ENCODE results near the gene ASTE1.
"Not testable (repeated sequence)": the region's sequence is repeated elsewhere in the genome, so short reads cannot be mapped to it uniquely, and the experiment has no call there.

The ASTE1 gene

DNA sequence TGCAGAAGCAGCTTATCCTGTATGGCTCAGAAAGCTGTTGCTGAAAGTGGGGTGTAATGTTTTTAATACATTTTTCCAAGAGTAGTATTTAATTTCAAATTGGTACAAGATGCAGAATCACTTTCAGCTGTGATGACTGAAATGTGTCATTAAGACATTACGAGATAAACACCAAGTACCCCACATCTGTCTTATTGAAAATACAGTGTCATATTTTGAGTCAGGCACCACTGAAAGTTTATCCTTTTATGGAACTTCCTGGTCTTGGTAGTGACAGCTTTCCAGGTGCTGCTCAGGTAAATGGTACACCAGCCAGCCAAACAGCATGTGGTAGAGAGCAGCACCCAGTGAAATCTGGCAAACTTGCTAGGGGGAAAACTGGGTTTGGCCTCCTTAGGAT is 16.9 kb downstream of the ASTE1 start:
- DNase-seq (ENCODE audit: extremely low read depth in 1 of 2, low read depth in 1 of 2): no peak

DNA sequence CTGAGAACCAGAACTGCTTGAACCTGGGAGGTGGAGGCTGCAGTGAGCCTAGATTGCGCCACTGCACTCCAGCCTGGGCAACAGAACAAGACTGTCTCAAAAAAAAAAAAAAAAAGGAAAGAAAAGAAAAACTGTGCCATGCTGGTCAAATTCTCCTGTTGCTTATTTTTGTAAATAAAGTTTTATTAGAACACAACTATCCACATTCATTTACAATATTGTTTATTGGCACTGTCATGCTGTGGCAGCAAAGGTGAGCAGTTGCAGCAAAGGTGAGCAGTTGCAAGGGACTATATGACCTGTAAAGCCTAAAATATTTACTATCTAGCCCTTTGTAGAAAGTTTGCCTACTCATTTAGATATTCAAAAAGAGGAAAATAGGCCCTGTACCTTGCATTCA is 18.3 kb downstream of the ASTE1 start:
- no peak for DNase-seq (ENCODE audit: extremely low read depth in 1 of 2, low read depth in 1 of 2)

DNA sequence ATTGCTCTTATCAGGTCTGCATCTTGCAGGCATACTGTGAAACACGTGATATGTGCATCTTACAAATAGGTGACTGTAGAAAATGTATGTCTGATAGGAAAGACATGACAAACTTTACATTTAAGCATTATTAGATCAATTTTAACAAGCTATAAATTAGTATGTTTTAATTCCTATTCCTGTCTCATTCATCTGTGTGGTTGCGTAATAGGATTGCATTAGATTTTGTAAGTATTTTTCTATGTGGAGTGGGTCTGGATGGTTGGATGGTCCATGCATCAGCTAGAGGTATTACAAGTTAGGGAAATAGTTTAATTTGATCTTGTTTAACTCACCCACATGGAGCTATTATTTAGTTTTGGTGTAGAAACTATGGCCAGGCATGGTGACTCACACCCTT is 18.8 kb downstream of the ASTE1 start:
- DNase-seq (ENCODE audit: extremely low read depth in 1 of 2, low read depth in 1 of 2): no peak

DNA sequence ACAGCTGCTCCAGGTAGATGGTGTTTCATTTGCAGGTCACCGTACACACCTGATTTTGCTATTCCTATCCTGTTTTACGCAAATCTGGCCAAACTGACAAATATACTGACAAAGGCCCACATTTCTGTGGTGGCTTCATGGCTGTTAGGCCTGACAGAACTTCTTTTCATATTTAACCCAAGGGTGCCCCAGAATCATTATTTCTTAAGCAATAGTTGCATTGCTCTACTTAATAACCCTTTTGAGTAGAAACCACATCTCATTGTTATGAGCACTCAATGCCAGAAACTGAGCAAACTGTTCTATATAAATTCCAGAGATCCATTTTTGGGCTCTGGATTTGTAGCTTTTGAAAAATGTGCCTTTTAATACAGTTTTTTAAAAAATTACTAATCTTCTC is 19.4 kb downstream of the ASTE1 start:
- DNase-seq (ENCODE audit: extremely low read depth in 1 of 2, low read depth in 1 of 2): no peak

DNA sequence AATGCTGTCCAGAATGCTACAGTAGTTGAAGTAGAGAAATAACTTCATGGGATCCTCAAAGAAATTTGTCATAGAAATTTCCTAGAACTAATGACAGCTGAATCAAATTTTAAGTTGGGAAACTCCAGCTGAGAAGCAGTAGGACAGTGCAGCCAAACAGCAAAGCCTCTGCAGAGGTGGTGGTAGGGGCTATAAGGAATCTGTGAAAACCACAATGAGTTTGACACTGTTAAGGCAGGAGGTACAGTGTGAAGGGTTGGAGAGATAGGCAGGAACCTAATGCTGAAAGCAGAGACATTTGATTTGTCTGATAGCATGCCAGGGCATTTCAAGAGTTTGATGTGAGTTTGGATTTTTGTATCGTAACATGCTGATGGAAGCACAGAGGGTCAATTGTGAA is 22.0 kb downstream of the ASTE1 start:
- no peak for DNase-seq (ENCODE audit: extremely low read depth in 1 of 2, low read depth in 1 of 2)

DNA sequence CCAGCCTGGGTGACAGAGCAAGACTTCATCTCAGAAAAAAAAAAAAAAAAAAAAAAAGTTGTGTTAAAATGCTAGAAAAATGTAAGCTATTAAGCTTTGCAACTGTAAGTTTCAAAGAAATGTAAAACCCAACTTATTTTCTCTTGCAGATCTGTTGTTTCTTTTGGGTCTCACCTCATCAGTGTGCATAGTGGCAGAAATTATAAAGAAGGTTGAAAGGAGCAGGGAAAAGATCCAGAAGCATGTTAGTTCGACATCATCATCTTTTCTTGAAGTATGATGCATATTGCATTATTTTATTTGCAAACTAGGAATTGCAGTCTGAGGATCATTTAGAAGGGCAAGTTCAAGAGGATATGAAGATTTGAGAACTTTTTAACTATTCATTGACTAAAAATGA is 25.6 kb downstream of the ASTE1 start:
- DNase-seq (ENCODE audit: extremely low read depth in 1 of 2, low read depth in 1 of 2): no peak

DNA sequence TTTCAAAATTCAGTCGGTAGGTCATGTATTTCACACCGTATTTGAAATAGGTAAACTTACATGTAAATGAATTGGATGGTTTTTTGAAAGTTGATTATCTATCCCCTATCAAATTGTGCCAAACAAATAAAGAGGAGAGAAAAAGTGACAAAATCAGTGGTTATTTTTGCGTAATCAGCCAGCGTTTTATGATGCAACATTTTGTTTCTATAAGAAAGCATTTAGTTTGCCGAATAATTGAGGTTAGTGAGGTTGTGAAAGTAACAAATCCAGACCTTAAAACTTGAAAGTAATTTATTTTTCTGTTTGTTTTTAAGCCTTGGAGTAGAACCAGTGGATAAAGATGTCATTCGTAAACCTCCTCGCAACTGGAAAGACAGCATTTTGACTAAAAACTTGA is 29.3 kb downstream of the ASTE1 start:
- no peak for DNase-seq (ENCODE audit: extremely low read depth in 1 of 2, low read depth in 1 of 2)

DNA sequence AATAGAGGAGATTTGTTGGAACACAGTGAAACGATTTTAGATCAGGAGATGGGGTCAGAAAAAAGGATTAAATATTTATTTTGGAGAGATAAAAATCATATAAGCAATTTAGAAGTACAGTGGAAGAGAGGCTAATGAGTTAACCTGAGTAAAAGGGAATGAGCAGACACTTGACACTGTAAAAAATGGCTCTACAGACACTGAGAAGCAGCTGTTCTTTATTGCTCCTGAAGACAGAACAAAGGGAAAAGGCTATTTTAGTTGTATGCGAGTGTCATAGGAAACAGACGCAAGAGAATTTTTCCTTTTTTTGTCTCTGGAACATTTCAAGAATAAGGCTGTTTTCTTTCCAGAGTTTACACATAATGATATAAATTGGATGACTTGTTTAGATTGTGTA is 34.3 kb downstream of the ASTE1 start:
- DNase-seq (ENCODE audit: extremely low read depth in 1 of 2, low read depth in 1 of 2): no peak

DNA sequence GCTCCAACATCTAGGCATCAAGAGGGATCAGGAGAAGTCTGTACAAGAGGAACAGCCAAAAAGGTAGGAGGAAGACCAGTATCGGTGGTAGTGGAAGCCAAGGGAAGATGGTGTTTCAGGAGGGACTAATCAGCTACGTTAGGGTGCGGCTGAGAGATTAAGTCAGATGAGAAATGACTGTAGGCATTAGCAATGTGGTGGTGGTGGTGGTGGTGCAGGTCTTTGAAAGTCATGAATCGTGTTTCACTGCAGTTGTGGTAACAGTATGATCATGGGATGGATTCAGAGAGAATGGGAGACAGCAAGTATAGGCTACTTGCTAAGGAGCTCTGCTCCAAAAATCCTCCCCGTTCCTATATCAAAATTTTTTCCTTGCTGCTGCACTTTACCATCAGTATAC is 35.5 kb downstream of the ASTE1 start:
- no peak for DNase-seq (ENCODE audit: extremely low read depth in 1 of 2, low read depth in 1 of 2)

DNA sequence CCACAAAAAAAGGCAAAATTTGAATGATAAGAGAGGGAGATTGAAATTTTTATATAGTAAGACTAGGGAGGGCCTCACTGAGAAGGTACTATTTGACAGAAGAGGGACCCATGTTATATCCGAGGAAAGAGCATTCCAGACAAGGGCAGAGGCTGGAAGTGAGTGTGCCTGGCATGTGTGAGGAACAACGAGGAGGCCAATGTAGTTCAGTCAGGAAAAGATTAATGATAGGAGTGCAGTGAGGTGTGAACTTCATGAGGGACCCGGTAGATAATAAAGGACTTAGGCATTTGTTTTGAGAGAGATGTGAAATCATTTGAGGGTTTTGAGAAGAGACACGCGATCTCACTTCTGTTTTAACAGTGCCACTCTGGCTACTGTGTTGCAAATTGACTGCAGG is 36.3 kb downstream of the ASTE1 start:
- no peak for DNase-seq (ENCODE audit: extremely low read depth in 1 of 2, low read depth in 1 of 2)

DNA sequence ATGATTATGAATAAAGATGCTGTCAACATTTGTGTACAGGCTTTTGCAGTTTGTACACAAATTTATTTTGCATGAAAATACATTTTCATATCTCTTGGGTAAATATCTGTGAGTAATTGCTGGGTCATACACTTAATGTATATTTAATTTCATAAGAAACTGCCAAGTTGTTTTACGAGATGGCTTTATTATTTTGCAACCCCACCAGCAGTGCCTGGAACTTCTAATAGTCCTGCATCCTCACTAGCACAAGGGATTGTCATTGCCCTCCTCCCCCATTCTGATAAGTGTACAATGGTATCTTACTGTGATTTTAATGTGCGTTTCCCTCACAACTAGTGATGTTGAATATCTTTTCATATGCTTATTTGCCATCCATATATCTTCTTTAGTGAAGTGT is 45.2 kb downstream of the ASTE1 start:
- DNase-seq (ENCODE audit: extremely low read depth in 1 of 2, low read depth in 1 of 2): no peak

DNA sequence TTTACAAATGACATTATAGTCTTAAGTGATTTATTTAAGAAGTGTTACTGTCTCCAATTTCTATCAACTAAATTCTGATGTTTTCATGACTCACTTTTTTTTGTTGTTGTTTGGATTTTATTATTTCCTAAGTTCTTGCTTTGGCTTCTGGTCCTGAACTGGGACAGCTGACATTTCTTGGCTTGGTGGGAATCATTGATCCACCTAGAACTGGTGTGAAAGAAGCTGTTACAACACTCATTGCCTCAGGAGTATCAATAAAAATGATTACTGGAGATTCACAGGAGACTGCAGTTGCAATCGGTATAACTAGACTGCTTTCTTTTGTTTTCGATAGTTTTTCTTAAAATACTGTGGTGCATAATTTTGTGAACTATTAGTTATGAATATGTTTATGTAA is 47.5 kb downstream of the ASTE1 start:
- DNase-seq (ENCODE audit: extremely low read depth in 1 of 2, low read depth in 1 of 2): no peak

DNA sequence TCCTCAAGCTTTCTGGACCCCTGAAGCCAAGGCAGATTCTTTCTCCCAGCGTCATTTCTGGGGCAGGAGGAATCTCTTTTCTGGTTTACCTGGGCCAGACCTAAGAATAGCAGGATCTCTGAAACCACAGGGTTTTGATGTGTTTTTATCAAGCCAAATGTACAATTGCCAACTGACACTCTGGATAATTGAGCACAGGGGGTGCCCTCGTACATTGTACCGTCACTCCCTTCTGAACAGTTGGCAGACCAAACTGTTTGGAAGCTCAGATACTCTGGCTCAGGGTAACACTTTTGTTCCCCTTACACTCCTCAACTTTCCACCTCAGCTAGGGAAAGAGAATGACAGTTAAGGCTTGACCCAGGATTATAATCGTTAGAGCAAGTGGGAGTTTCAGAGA is 49.9 kb downstream of the ASTE1 start:
- no peak for DNase-seq (ENCODE audit: extremely low read depth in 1 of 2, low read depth in 1 of 2)

DNA sequence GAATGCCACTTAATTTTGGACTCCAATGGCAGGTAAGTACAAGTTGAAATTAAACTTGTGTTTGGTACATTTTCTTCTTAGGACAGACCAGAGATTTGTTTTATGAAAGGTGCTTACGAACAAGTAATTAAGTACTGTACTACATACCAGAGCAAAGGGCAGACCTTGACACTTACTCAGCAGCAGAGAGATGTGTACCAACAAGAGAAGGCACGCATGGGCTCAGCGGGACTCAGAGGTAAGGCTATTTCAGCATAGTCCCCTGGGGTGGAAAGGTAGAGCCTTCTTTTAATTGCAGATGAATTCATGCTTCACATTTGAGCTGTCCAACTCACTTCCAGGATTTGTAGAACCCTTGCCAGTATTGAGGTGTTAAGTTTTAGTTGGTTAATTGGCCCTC is 51.4 kb downstream of the ASTE1 start:
- no peak for DNase-seq (ENCODE audit: extremely low read depth in 1 of 2, low read depth in 1 of 2)

DNA sequence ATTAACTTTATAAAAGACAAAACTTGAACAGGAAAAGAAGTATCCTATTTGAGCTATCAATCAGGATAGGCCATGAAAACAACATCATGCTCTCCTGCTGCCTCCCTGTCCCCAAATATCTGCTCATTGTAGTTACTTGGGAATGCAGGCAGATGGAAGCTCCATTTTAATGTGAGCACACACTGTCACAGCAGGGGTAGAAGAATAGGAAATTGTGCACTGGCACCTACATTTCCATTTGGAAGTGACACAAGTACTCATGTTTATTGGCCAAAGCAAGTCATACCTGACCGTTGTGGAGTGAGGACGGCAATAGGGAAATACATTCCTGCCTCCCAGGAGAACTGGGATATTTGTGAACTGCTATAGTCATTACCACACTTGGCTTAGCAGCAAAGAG is 52.4 kb downstream of the ASTE1 start:
- DNase-seq (ENCODE audit: extremely low read depth in 1 of 2, low read depth in 1 of 2): no peak

DNA sequence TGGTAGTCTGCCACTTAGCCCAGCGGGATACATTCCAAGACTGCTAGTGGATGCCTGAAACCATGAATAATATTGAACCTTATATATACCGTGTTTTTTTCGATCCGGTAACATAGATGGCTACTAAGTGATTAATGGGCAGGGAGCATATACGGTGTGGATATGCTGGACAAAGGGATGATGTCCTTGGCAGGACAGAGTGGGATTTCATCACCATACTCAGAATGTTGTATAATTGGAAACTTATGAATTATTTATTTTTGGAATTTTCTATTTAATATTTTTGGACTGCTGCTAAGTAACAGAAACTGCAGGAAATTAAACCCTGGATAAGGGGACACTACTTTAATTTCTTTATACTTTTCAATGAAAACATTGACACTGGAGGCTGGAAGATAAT is 53.2 kb downstream of the ASTE1 start:
- no peak for DNase-seq (ENCODE audit: extremely low read depth in 1 of 2, low read depth in 1 of 2)

DNA sequence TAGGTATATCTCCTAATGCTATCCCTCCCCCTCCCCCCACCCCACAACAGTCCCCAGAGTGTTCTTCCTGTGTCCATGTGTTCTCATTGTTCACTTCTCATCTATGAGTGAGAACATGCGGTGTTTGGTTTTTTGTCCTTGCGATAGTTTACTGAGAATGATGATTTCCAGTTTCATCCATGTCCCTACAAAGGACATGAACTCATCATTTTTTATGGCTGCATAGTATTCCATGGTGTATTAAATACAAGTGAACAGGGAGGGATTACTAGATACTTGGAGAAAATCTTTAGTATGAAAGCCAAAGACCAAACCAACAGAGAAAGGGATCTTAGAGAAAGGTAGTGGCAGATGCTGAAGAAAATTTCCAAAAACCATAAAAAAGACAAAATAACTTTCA is 54.0 kb downstream of the ASTE1 start:
- not testable (repeated sequence) for DNase-seq (ENCODE audit: extremely low read depth in 1 of 2, low read depth in 1 of 2)

DNA sequence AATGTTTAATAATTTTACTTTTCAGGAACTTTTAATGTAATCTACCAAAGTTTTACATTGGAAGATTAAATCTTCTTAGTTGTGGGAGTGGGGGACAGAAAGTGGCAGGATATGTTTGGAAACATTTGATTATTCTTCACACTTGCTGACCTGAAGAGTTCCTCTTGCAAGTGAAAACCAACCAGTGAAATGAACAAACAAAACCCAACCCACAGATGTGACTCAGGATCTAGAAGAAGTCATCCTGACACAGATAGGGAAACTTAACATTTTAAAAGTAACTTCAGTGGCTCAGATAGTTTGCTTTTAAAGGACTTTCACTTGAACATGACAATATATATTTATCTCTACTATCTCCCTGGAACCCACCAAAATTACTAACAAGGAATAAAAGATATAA is 55.4 kb downstream of the ASTE1 start:
- no peak for DNase-seq (ENCODE audit: extremely low read depth in 1 of 2, low read depth in 1 of 2)

DNA sequence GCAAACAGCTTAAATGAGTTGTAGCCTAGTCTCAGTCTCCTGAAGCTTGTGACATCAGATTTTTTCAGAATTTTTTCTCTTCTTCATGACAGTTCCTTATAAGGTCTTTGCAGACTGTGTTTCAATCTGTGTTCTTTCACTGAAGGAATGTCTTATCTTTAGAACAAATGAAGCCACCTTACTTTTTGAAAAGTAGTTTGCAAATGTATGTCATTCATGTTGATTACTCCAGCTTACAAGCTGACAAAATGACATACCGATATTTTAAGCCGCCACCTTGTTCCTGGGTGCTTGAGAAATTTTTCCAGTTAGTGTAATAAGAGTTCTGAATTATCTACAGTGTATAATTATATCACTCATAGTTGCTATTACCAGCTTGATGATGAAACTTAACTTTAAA is 57.0 kb downstream of the ASTE1 start:
- DNase-seq (ENCODE audit: extremely low read depth in 1 of 2, low read depth in 1 of 2): no peak

DNA sequence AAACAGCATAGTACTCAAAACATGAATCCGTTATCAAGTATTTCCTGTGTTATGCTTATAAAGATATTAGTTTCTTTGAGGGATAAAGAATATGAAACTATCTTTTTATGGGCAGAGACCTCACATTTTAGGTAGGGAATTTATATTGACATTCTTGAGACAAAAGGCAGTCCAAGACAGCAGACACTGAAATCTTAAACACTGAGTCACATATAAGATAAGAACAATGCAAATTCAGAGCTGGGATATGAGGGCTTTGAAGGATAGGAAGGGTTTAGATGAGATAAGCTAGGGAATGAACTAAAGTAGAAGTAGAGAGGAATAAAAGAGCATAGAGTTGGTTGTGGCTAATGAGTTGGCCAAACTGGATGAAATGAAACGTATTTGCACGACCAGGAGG is 58.4 kb downstream of the ASTE1 start:
- DNase-seq (ENCODE audit: extremely low read depth in 1 of 2, low read depth in 1 of 2): no peak

DNA sequence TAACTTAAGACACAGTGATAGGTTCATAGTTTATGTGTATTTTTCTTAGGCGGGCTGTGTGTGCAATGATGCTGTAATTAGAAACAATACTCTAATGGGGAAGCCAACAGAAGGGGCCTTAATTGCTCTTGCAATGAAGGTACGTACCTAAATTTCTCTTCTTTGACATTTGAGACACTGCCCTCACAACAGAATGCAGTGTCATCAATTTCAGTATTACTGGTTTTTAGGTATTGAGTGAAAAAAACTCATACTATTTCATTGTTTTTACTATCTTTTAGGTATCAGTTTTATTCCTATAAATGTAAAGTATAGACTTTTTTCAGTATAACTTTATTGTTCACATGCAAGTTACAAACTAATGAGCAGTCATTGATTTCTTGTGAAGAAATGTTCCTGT is 59.3 kb downstream of the ASTE1 start:
- no peak for DNase-seq (ENCODE audit: extremely low read depth in 1 of 2, low read depth in 1 of 2)

DNA sequence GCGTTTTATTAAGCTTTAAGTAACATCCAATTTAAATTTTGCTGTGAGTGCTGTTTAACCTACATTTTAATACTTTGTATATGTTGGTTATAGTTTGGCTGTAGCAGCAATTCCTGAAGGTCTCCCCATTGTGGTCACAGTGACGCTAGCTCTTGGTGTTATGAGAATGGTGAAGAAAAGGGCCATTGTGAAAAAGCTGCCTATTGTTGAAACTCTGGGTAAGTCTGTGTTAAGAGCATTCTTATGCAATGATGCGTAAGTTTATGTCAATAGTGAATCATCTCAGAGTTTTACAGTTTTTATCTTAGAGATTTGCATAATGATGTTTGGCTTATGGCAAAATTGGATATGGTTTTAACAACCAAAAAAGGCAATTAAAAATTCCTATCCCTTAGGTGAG is 62.7 kb downstream of the ASTE1 start:
- no peak for DNase-seq (ENCODE audit: extremely low read depth in 1 of 2, low read depth in 1 of 2)
